Measurements from ENCODE around the gene ETV3L.

- TF ChIP-seq POLR2A (IDR thresholded peaks at IDR 0.05) (no peak), CTCF (IDR thresholded peaks at IDR 0.05 in 8 of 11, conservative IDR thresholded peaks at IDR 0.05 in 3 of 11) (no peak), POLR2AphosphoS5 (IDR thresholded peaks at IDR 0.05) (no peak)
These were observed 11.0 kb downstream of the ETV3L start for GRCh38 chr1:157088607-157089006.

Measured in spleen (tissue), 7 donors.